ENCODE data around the gene PRSS23. TPM values are rescaled to one million over a fixed set of nuclear protein-coding genes. Genes with fewer than 3 reads are reported as not detected.

The PRSS23 gene
- total and polyA plus RNA-seq, 3 donors from 2014 or later: 51.0 to 117 (median 98.9) TPM

DNA sequence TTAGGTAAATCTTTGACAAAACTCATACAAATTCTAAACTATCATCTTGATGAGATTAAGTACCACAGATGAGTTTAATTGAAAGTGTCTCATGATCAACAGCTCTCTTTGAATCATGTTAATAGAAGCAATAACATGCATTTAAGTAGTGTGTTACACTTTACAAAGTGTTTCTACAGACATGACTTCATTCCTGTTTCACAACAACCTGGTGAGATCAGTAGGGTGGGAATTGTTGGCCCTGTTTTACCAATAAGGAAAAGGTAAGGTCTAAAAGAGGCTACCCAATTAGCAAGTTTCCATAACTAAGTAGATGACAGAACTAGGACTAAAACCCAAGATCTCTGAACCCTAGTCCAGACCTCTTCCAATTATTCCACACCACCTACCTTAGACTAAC is 12.7 kb upstream of the PRSS23 start:
- Histone ChIP-seq H3K27me3 (no peaks in the 10 kb centered on the region), H3K36me3 (ENCODE audit: low read depth, missing control alignments) (no peaks in the 10 kb centered on the region), H3K27ac (no peak overlapping the region), H3K9me3 (no peaks in the 10 kb centered on the region), H3K4me3 (no peak overlapping the region), H3K4me1 (peaks cover 8% of the 10 kb centered on the region)
- TF ChIP-seq, protein P1, sequence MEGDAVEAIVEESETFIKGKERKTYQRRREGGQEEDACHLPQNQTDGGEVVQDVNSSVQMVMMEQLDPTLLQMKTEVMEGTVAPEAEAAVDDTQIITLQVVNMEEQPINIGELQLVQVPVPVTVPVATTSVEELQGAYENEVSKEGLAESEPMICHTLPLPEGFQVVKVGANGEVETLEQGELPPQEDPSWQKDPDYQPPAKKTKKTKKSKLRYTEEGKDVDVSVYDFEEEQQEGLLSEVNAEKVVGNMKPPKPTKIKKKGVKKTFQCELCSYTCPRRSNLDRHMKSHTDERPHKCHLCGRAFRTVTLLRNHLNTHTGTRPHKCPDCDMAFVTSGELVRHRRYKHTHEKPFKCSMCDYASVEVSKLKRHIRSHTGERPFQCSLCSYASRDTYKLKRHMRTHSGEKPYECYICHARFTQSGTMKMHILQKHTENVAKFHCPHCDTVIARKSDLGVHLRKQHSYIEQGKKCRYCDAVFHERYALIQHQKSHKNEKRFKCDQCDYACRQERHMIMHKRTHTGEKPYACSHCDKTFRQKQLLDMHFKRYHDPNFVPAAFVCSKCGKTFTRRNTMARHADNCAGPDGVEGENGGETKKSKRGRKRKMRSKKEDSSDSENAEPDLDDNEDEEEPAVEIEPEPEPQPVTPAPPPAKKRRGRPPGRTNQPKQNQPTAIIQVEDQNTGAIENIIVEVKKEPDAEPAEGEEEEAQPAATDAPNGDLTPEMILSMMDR (IDR thresholded peaks at IDR 0.05): no peak
- no peak for TF ChIP-seq POLR2A (IDR thresholded peaks at IDR 0.05)
- intact Hi-C loops (cut with DNase I; ENCODE audit: low total_unique reads): no loop called here
- DNase-seq: no peak

DNA sequence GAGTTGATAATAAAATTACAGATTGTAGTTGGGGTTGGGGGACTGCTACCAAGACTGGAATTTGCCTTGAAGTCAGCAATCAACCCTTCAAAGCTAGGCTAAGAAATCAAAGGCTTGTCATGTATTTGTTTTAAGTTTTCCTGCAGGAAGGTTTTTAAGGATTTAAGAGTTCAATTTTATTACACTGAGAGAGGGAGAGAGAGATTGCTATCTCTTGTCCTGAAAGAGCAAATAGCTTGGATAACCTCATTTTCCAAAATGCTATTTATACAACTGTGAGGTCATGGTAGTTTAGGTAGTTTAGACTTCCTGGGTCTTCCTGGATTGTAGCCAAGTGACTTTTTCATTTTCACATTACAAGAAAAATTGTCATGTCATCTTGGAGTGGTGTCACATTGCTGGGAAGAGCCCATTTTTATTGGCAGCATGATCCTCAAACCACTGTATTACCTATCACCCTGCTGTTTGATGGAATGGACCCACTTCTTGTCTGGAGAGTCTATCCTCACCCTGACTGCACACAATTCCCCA is 10.1 kb upstream of the PRSS23 start:
- H3K4me3 ChIP-seq: no peak overlapping the region
- TF ChIP-seq, protein P1 (IDR thresholded peaks at IDR 0.05): no peak
- no peak for TF ChIP-seq POLR2A (IDR thresholded peaks at IDR 0.05)
- H3K27ac ChIP-seq: no peak overlapping the region
- DNase-seq: no peak
- intact Hi-C loops (cut with DNase I; ENCODE audit: low total_unique reads): no loop called here
- H3K9me3 ChIP-seq: no peaks in the 10 kb centered on the region
- no peaks in the 10 kb centered on the region for H3K27me3 ChIP-seq
- peaks cover 8% of the 10 kb centered on the region for H3K4me1 ChIP-seq
- H3K36me3 ChIP-seq (ENCODE audit: low read depth, missing control alignments): no peaks in the 10 kb centered on the region

DNA sequence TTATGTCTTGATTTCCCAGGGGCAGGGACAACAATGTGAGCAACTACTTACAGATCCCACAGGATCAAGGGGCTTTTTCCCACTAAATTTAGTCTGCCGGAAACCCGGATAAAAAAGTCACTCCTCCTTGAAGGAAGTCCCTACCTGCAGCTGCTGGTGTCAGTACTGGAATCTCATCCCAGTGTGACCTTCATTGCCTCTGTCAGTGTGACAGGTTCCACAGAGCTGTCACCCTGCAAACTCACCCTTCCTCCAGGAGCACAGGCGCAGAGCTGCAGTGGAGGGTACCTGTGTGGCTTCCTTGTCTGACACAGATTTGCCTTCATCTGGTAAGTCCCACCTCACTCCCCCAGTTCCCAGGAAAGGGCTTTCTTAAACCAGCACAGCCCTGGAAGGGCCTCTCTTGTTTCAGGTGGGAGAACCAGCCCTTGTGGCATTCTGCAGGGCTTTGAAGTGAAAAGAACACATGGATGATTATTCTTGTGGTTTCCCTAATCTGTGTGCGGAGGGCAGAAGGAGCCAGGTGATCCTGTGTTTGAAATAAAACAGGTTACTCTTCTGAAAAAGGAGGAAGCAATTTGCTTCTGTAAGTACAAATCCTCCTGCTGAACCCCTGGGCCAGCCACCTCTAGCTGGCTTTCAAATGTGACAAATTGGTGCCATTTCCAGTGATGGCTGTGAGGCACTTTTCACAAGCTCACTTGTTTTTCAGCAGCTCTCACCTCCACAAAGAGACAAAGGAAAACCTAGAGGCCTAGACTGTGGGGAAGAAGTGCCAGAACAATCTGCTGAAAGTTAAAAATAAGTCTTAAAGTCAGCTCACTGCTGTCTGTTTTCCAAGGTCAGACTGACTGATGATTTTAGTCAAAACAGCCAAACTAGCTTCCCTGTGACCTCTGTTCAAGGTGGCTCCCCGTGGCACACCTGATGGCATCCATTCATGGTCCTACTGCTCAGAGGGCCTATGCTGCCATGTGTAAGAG is 9.2 kb upstream of the PRSS23 start:
- no peak overlapping the region for H3K27ac ChIP-seq
- DNase-seq: no peak

DNA sequence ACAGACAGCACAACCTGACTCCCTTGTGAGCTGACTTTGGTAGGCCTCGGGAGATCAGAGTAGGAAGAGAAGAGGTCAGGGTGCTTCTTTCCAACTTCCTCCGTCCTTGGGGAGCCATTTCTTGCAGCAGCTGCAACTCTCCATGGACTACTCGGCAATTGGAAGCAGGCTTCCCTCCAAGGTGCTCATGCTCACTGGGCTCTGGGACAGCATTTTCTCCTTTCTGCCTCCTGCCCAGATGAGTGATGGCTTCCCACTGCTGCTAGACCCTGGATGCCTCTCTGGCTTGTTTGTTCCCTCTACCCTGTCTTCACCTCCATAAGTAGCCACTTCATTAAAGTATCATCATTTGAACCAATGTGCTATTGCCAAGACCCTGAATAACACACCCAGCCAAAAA is 8.2 kb upstream of the PRSS23 start:
- 64 to 71% methylated on average over 3 of the region's 3 CpGs for whole genome bisulfite sequencing, 2 donors

More for the DNA sequence above, 9.2 kb upstream of the PRSS23 start:
- intact Hi-C loops (cut with DNase I; ENCODE audit: low total_unique reads): no loop called here
- no peaks in the 10 kb centered on the region for H3K36me3 ChIP-seq (ENCODE audit: low read depth, missing control alignments)
- TF ChIP-seq, protein P1 (IDR thresholded peaks at IDR 0.05): no peak
- no peak for TF ChIP-seq POLR2A (IDR thresholded peaks at IDR 0.05)
- H3K27me3 ChIP-seq: no peaks in the 10 kb centered on the region
- no peak overlapping the region for H3K4me3 ChIP-seq
- peaks cover 8% of the 10 kb centered on the region for H3K4me1 ChIP-seq
- 79 to 94% methylated on average over 5 of the region's 5 CpGs for WGBS, 2 donors
- no peaks in the 10 kb centered on the region for H3K9me3 ChIP-seq

More for the DNA sequence above, 8.2 kb upstream of the PRSS23 start:
- intact Hi-C loops (cut with DNase I; ENCODE audit: low total_unique reads): no loop called here
- Histone ChIP-seq H3K4me3 (no peak overlapping the region), H3K36me3 (ENCODE audit: low read depth, missing control alignments) (no peaks in the 10 kb centered on the region), H3K4me1 (peaks cover 8% of the 10 kb centered on the region), H3K27ac (no peak overlapping the region), H3K27me3 (no peaks in the 10 kb centered on the region), H3K9me3 (no peaks in the 10 kb centered on the region)
- no peak for DNase-seq
- TF ChIP-seq, protein P1 (IDR thresholded peaks at IDR 0.05): no peak

Data from testis (tissue), 3 donors.